Activated CD8-positive, alpha-beta memory T cell treated with anti-CD3 and anti-CD28 coated beads for 48 hours (primary cell): Measurements from ENCODE around the gene ZBTB17.
A peak's percentile ranks its signal among the peaks of the same experiment; 100 is the strongest.
"Not testable (repeated sequence)": the region's sequence is repeated elsewhere in the genome, so short reads cannot be mapped to it uniquely, and the experiment has no call there.

Experiments used
- DNase-seq, 3 experiments: peaks; one replicate each; pipeline ENCODE4 v3.0.0-alpha.2; 2020; ENCODE audit warnings: low read depth in 2 of 3, low spot score in 2 of 3

Gene ZBTB17

GRCh38 chr1:15975805-15976680, at the start of gene ZBTB17:
Gene ZBTB17, minus strand, starts transcription at chr1:15976101. Its CDS starts 27,606 bp downstream, at chr1:15948495.
- DNase-seq, result peak; percentile 84 to 93 (median 92)

DNA sequence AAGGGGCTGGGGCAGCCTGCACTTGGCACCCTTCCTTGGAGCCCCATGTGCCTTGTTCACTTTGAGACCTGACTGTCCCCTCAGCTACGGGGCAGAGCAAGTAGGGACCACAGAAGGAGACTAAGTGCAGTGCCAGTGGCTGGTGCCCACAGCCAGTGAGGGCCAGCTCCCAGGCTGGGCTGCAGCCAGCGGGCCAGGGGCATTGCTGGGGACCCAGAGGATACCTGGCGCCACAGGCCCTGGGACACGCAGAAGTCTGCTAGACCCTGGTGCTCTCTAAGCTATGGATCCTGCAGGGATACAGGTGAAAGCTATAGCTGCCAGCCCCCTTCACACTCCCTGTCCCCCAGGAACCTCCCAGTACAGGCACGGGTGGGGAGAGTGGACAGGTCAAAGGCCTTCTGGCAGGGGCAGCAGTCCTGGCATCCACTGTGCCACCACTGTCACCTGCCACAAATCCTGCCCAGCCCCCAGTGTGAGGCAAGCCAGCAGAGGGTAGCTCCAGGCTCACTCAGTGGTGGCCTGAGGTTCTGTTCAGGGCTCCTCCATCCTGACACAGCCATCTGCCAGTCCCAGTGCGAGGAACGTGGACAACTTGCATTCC, 47.3 kb upstream of the ZBTB17 start:
- DNase-seq, result no peak

DNA sequence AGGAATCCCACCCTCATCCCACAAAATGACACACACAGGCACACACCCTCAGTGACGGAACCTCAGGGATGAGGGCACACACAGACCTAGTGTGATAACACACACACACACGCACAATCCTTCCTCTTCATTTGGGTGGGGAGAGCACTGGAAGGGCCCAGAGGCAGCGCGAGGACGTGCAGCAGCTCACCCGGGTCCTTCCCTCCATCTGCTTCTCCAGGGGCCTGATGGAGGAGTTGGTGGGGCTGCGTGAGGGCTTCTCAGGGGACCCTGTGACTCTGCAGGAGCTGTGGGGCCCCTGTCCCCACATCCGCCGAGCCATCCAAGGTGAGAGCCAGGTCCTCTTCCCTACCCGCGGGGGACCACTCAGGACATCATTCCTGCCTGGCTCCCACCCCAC, 46.5 kb upstream of the ZBTB17 start:
- DNase-seq, result no peak

DNA sequence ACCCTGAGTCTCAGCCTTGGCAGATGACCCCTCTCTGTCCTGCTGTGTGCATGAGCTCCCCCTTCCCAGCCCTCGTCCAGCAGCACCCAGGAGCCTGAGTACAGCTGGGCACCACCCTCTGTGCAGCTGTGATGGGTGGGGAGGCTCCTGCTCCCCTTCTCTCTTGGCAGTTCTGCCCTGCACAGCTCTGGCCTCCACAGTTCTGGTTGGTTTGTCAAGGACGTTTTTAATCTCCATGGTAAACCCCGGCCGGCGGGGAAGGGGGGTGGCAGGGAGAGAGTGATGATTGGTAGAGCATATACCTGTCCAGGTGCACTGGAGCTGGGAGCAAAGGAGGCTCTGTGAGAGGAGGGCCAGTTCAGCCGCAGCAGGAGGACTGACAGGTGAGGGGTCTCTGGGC, 45.8 kb upstream of the ZBTB17 start, which contains the start of gene CLCNKA:
Gene CLCNKA (plus strand): TSS at position 356 of the 400 bp plus-strand sequence. CDS start 584 bp downstream, outside the sequence.
- no peak for DNase-seq

- DNase-seq, result not testable (repeated sequence)
Observed at GRCh38 chr1:16020878-16021277, 45.0 kb upstream of the ZBTB17 start.

- no peak for DNase-seq
Observed at GRCh38 chr1:16020325-16020724, 44.4 kb upstream of the ZBTB17 start.

GRCh38 chr1:16019644-16020277, 43.9 kb upstream of the ZBTB17 start:
- no peak for DNase-seq

DNA sequence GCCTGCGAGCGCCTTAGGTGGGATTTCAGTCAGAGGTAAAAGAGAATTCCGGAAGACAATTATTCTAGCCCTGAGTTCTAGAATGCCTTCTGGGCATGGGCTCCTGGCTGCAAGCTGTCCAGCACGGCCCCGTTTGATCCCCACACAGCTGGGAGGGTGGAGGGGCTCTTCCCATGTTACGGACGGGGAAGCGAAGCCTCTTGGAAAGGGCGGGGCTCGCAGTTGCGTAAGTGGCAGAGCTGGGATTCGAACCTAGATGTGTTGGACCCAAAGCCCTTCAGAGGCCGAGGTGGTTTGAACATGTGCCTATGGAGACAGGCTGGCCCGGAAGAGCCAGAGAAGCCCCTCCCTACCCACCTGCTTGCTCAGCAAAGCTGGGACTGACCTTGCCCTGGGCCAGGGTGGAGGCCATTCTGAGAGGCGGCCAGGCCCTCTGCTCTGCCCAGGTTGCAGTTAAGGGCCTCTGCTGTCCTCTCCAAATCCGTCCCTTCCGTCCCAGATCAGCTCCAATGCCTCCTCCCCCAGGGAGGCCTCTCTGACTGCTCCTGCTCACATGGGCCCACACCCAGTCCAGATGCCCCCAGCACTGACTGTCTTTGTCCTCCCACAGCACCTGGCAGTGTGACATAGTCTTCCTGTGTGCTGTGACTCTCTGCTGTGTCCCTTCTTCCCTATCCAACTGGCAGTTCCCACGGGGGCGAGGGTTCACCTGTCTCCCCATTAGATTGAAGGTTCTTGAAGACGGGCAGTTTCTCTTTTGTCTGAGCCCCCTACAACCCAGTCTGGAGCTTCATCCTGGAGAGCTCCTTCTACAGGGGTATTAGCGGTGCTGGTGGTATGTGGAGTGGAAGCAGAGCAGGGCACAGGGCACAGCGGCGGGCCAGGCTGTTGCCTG, 43.1 kb upstream of the ZBTB17 start:
- no peak for DNase-seq

- DNase-seq, result no peak
Observed at GRCh38 chr1:16018308-16018707, 42.4 kb upstream of the ZBTB17 start.

DNA sequence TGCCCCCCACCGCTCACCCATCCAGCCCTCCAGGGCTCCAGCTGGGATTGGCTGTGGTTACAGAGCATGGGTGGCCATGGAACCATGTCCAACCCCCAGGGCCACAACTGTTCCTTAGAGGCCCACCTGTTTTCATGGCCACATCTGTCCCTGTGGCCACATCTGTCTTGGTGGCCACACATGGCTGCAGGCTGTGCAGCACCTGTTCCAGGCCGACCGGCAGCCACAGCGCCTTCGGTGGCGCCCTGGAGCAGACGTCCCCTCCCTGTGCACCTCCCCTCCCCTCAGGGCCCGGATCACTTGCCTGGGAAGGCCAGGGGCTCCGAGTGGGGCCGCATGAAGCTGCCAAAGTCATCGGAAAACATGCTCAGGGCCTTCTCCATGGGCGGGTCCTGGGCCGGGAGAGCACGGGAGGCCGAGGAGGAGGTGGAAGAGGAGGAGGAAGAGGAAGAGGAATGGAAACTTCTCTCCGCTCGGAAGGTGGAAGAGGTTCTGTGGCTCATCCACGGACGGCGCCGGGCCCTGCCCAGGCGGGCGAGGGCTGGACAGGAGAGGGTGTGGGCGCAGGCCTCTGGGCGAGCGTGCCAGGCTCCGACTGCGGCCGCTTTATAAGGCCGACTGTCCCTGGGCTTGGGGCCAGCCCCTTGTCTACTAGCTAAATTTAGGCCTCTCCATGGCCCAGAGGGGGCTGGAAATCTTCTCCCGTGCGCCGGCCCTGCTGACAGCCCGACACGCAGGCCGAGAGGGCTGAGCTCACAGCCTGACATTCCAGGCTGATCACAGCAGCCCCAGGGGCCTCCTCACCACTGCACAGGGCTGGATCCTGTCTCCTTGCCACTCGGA, 41.8 kb upstream of the ZBTB17 start, which contains the start of gene HSPB7:
Gene HSPB7 (minus strand): TSS at position 583 of the 843 bp plus-strand sequence. CDS start 80 bp downstream, at position 503.
- DNase-seq, result no peak

GRCh38 chr1:16017076-16017460, 41.2 kb upstream of the ZBTB17 start:
- DNase-seq, result no peak

- DNase-seq, result no peak
Observed at GRCh38 chr1:16015960-16016901, 40.3 kb upstream of the ZBTB17 start.

DNA sequence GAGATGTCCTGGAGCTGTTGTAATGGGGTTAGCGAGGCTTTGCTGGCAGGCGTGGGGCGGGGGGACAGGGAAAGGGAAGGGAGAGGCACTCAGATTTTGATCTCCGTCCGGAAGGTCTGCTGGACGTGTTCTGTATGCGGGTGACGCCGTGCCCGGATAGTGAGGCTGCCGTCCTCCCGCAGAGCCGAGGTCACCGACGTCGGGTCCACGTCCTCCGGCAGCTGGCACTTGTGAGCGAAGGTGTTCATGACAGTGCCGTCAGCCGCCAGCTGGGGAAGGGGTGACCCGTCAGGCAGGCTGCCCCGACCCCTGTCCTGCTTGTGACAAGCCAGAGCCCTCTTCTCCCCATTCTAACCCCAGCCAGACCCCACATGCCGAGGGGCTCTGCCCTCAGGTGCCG, 39.6 kb upstream of the ZBTB17 start:
- no peak for DNase-seq

DNA sequence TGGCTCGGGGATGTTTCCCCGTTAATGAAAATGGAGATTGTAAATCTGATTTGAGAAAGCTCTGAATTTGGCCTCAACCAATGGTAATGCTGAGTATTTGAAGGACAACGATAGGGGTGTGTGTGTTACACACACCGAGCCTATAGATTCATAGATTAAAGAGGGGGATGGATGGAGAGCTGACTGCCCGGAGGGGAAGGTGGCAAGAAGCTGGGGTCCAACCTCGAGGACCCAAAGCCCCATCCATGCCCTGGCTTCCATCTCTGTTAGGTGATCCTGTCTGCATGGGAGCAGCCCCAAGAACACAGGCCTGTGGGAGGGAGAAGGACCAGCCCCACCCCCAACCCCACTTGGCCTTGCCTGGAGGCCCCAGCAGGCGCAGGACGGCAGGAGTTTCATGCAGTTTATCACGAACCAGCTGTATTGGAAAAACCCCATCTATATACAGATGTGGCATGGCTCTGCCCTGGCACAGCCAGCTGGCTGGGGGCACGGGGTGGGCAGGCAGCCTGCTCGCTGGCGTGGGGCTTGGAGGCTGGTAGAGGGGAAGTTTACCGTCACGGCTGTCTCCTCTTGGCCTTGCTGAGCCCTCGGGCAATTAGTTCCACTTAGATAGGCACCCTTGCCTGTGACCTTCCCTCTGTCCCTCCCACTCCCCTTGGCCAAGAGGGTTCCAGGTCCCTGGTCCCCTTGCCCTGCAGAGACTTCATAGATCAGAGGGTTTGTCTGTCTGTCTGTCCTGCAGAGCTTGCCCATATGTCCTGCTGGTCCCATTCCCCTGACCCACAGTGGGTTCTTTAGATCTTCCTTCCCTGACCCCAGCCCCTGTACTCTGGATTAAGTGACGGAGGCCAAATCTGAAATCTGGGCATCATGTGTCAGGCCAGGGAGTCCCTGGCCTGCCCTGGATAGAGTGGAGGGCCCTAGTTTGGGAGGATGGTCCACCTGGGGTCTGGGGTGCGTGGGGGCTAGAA, 38.9 kb upstream of the ZBTB17 start:
- no peak for DNase-seq

DNA sequence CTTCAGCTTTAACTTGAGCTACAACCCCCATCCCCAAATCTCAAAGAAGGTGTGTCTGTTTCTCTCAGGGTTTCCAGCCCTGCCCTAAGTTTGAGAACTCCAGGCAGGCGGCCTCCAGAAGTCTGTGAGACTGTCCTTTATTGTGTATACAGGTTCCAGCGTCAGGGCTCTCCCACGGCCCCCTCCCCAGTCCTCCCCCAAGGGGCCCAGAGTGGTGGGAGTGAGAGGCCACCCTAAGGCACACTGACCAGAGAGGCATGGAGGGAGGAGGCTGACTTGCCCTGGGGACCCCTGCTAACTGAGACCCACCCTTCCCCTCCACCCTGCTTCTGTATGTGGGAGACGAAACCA, 38.0 kb upstream of the ZBTB17 start:
- no peak for DNase-seq

DNA sequence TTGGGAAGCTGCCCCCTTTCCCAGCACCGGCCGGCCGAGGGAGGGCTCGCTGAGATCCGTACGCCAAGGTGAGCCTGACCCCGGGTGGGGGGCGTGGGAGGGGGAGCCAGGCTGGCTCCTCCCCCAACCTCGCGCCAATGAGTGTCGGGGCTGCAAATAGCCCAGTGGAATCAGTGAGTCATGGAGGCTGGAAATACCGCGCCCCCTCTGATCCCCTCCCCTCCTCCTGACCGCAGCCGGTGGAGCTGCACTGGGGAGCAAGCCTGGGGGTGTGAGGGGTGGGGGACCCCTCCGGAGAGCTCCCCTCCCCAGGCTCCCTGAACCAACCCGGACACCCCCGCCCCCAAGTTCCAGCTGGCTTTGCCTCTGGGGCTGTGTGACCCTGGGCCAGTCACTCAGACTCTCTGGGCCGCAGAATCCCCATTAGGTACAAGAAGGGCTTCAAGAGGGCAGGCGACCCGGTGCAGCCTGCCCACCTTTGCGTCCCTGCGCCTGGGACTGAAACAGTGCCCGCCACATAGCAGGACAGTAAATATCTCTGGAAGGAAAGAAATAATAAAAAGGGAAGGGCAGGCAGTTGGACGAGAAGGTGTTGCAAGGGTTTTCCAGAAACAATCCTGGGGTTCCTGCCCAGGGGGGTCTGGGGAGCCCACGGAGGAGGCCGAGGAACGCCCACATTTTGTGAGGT, 37.5 kb upstream of the ZBTB17 start:
- peak in 1 of 3 experiments; percentile 26 for DNase-seq

GRCh38 chr1:16012590-16013219, 36.8 kb upstream of the ZBTB17 start:
- DNase-seq, result no peak
